GM23338 (cell line): ENCODE measurements around the gene LCMT1. TPM values are rescaled to one million over a fixed set of nuclear protein-coding genes. Genes with fewer than 3 reads are reported as not detected.

Source experiments
- ATAC-seq: fragments of 200-7000 bp; cut with Tn5 transposase; 3 replicates; pipeline ENCODE4 v1.9.1; 2020
- DNase-seq: peaks from one replicate; pipeline ENCODE4 v3.0.0-alpha.2; 2015; ENCODE audit warnings: low spot score
- H2AFZ ChIP-seq: fragments of 200-600 bp; sonication (generic); 2 replicates; pipeline ENCODE4 v1.8.0; 2016; ENCODE audit warnings: antibody characterized with exemption, mild to moderate bottlenecking, moderate library complexity
- H3F3A ChIP-seq: fragments of 200-600 bp; sonication (generic); replicated peaks from 2 replicates; pipeline ENCODE4 v1.8.0; 2017; ENCODE audit warnings: antibody characterized with exemption, mixed run types, low read depth
- H3K27ac ChIP-seq: fragments of 200-600 bp; sonication (generic); 2 replicates; pipeline ENCODE4 v1.6.1; 2016; ENCODE audit warnings: low read depth
- H3K27me3 ChIP-seq: fragments of 200-600 bp; sonication (generic); 2 replicates; pipeline ENCODE4 v1.8.0; 2016; ENCODE audit warnings: mild to moderate bottlenecking, mixed run types, moderate library complexity; ENCODE audit not compliant: insufficient read depth
- H3K36me3 ChIP-seq: fragments of 200-600 bp; sonication (generic); 2 replicates; pipeline ENCODE4 v1.8.0; 2016; ENCODE audit warnings: mild to moderate bottlenecking; ENCODE audit not compliant: insufficient read depth
- H3K4me1 ChIP-seq: fragments of 200-600 bp; sonication (generic); 2 replicates; pipeline ENCODE4 v1.8.0; 2016; ENCODE audit warnings: mild to moderate bottlenecking, moderate library complexity; ENCODE audit not compliant: insufficient read depth
- H3K4me2 ChIP-seq: fragments of 200-600 bp; sonication (generic); 2 replicates; pipeline ENCODE4 v1.7.1; 2017; ENCODE audit warnings: mixed run types
- H3K4me3 ChIP-seq: fragments of 200-600 bp; sonication (generic); 2 replicates; pipeline ENCODE4 v1.6.1; 2016; ENCODE audit warnings: mixed run types
- H3K79me2 ChIP-seq: fragments of 200-600 bp; sonication (generic); replicated peaks from 2 replicates; pipeline ENCODE4 v1.8.0; 2017; ENCODE audit warnings: mild to moderate bottlenecking; ENCODE audit not compliant: insufficient read depth
- H3K9me2 ChIP-seq: fragments of 200-600 bp; sonication (generic); 2 replicates; pipeline ENCODE4 v1.8.0; 2017; ENCODE audit not compliant: insufficient read depth
- H4K20me1 ChIP-seq: fragments of 200-600 bp; sonication (generic); replicated peaks from 2 replicates; pipeline ENCODE4 v1.8.0; 2017; ENCODE audit warnings: mild to moderate bottlenecking; ENCODE audit not compliant: insufficient read depth
- H3K27ac Mint-ChIP-seq: 2 replicates; pipeline ENCODE4 v1.8.0; 2020; ENCODE audit warnings: inconsistent platforms, mild to moderate bottlenecking, moderate library complexity, mixed read lengths
- H3K27me3 Mint-ChIP-seq: 3 replicates; pipeline ENCODE4 v1.8.0; 2022; ENCODE audit warnings: low read depth, mild to moderate bottlenecking, moderate library complexity, mixed read lengths, inconsistent platforms; ENCODE audit not compliant: insufficient read depth, poor library complexity
- H3K36me3 Mint-ChIP-seq: 3 replicates; pipeline ENCODE4 v1.8.0; 2021; ENCODE audit warnings: low read depth, mild to moderate bottlenecking, inconsistent platforms, moderate library complexity, mixed read lengths
- H3K4me1 Mint-ChIP-seq: 3 replicates; pipeline ENCODE4 v1.8.0; 2020; ENCODE audit warnings: mild to moderate bottlenecking, inconsistent platforms, mixed read lengths
- H3K4me3 Mint-ChIP-seq: 3 replicates; pipeline ENCODE4 v1.8.0; 2021; ENCODE audit warnings: moderate library complexity, mild to moderate bottlenecking, inconsistent platforms, mixed read lengths
- H3K9me3 Mint-ChIP-seq: 3 replicates; pipeline ENCODE4 v1.8.0; 2020; ENCODE audit warnings: moderate library complexity, mild to moderate bottlenecking, inconsistent platforms, mixed read lengths
- CREB1 ChIP-seq: fragments of 250-450 bp; sonication (Bioruptor Pico); IDR thresholded peaks from 2 replicates; pipeline ENCODE4 v1.5.0; 2020; ENCODE audit warnings: low read depth, mild to moderate bottlenecking, moderate library complexity
- CTCF ChIP-seq, 2 experiments: fragments of 200-600 bp in 1 of 2; sonication (generic) in 1 of 2; conservative IDR thresholded peaks; 2 replicates each; pipeline versions ENCODE4 v1.5.1 to v1.6.1; 2016 to 2017; ENCODE audit warnings: antibody characterized with exemption in 2 of 2, low read depth in 2 of 2, mild to moderate bottlenecking in 2 of 2, moderate library complexity in 1 of 2
- EZH2phosphoT487 ChIP-seq: fragments of 200-600 bp; sonication (generic); IDR thresholded peaks from one replicate; pipeline ENCODE4 v1.8.1; 2018; ENCODE audit warnings: antibody characterized with exemption; ENCODE audit not compliant: unreplicated experiment
- NANOG ChIP-seq: IDR thresholded peaks from 2 replicates; pipeline ENCODE4 v1.6.1; 2016; ENCODE audit warnings: antibody characterized with exemption, borderline replicate concordance
- POLR2AphosphoS5 ChIP-seq: IDR thresholded peaks from 2 replicates; pipeline ENCODE4 v1.6.1; 2016; ENCODE audit warnings: antibody characterized with exemption, low read depth
- STAT1 ChIP-seq: IDR thresholded peaks from one replicate; pipeline ENCODE4 v1.6.1; 2016; ENCODE audit warnings: antibody characterized with exemption; ENCODE audit not compliant: unreplicated experiment
- ZNF331 ChIP-seq: fragments of 250-450 bp; sonication (Bioruptor Pico); IDR thresholded peaks from 2 replicates; pipeline ENCODE4 v1.5.0; 2020; ENCODE audit warnings: low read depth, mild to moderate bottlenecking, moderate library complexity
- polyA plus RNA-seq: library from polyadenylated mRNA; unstranded; fragments of >200 nt; fragmentation: Nextera tagmentation; extraction: Ambion mirVana; gene quantifications from 2 replicates; pipeline ENCODE4 v1.2.1, GENCODE V29; 2016
- total RNA-seq: library from RNA; depleted of rRNA; stranded (reverse); fragments of >200 nt; shearing (Covaris generic); gene quantifications from 2 replicates; pipeline ENCODE4 v1.2.3, GENCODE V29; 2014
- TF ChIP-seq, protein P1 (sequence below): fragments of 250-450 bp; sonication (Bioruptor Pico); IDR thresholded peaks from 2 replicates; pipeline ENCODE4 v1.5.0; 2020; ENCODE audit warnings: mild to moderate bottlenecking, moderate library complexity

LCMT1 gene
- total and polyA plus RNA-seq, 2 experiments from 2014 or later, result 56.2 to 84.6 TPM

- peak overlapping the region; percentile 100 for H2AFZ ChIP-seq
- ATAC-seq (peak; percentile 96), DNase-seq (peak; percentile 88)
- no peak overlapping the region for H3K27ac Mint-ChIP-seq
- peak overlapping the region; percentile 84 for H3K4me3 Mint-ChIP-seq
- TF ChIP-seq POLR2AphosphoS5 (peak; percentile 79), CREB1 (CRISPR knock-in tag) (peak; percentile 55; the same call in 1 of the 2 replicates), CTCF (conservative IDR thresholded peaks at IDR 0.05; ENCODE audit: low read depth in 2 of 2) (no peak)
- H3K36me3 Mint-ChIP-seq, result no peaks in the 10 kb centered on the region
- 0 out of 2 replicates have a peak, but pooled peaks cover 13% of the 10 kb centered on the region for H3K9me2 ChIP-seq
- peak overlapping the region; percentile 90 for H3K4me3 ChIP-seq
- H3K27me3 Mint-ChIP-seq, result peaks cover 14% of the 10 kb centered on the region
- H3K4me1 ChIP-seq, result no peaks in the 10 kb centered on the region; the same call in 1 of the 2 replicates
- no peaks in the 10 kb centered on the region for H3F3A ChIP-seq
- peaks cover 7% of the 10 kb centered on the region; the same call in 2 of the 3 replicates for H3K4me1 Mint-ChIP-seq
- H3K4me2 ChIP-seq, result peak overlapping the region; percentile 98
- H4K20me1 ChIP-seq, result no peaks in the 10 kb centered on the region
- H3K79me2 ChIP-seq, result no peaks in the 10 kb centered on the region
- peaks cover 12% of the 10 kb centered on the region for H3K27me3 ChIP-seq
- H3K36me3 ChIP-seq, result no peaks in the 10 kb centered on the region
- no peak overlapping the region for H3K27ac ChIP-seq
- H3K9me3 Mint-ChIP-seq, result no peaks in the 10 kb centered on the region
Observed at GRCh38 chr16:25066747-25067631, 44.6 kb upstream of the LCMT1 start.

GRCh38 chr16:25073854-25074253 lies 37.7 kb upstream of the LCMT1 start:
- Histone ChIP-seq H3K4me2 (no peak overlapping the region), H3K4me3 (no peak overlapping the region), H4K20me1 (no peaks in the 10 kb centered on the region), H3K9me2 (0 out of 2 replicates have a peak, but pooled peaks cover 3% of the 10 kb centered on the region), H3F3A (no peaks in the 10 kb centered on the region), H3K27me3 (no peaks in the 10 kb centered on the region), H3K79me2 (no peaks in the 10 kb centered on the region), H3K4me1 (no peaks in the 10 kb centered on the region), H3K27ac (no peak overlapping the region), H3K36me3 (no peaks in the 10 kb centered on the region), H2AFZ (no peak overlapping the region)
- ATAC-seq (no peak), DNase-seq (no peak)
- Mint-ChIP-seq H3K27ac (no peak overlapping the region), H3K4me3 (no peak overlapping the region), H3K9me3 (peaks cover 3% of the 10 kb centered on the region; the same call in 2 of the 3 replicates), H3K4me1 (no peaks in the 10 kb centered on the region), H3K36me3 (no peaks in the 10 kb centered on the region), H3K27me3 (no peaks in the 10 kb centered on the region)
- TF ChIP-seq ZNF331 (no peak), EZH2phosphoT487 (no peak), STAT1 (no peak), CTCF (conservative IDR thresholded peaks at IDR 0.05; ENCODE audit: low read depth in 2 of 2) (no peak), NANOG (no peak)
- TF ChIP-seq, protein P1, sequence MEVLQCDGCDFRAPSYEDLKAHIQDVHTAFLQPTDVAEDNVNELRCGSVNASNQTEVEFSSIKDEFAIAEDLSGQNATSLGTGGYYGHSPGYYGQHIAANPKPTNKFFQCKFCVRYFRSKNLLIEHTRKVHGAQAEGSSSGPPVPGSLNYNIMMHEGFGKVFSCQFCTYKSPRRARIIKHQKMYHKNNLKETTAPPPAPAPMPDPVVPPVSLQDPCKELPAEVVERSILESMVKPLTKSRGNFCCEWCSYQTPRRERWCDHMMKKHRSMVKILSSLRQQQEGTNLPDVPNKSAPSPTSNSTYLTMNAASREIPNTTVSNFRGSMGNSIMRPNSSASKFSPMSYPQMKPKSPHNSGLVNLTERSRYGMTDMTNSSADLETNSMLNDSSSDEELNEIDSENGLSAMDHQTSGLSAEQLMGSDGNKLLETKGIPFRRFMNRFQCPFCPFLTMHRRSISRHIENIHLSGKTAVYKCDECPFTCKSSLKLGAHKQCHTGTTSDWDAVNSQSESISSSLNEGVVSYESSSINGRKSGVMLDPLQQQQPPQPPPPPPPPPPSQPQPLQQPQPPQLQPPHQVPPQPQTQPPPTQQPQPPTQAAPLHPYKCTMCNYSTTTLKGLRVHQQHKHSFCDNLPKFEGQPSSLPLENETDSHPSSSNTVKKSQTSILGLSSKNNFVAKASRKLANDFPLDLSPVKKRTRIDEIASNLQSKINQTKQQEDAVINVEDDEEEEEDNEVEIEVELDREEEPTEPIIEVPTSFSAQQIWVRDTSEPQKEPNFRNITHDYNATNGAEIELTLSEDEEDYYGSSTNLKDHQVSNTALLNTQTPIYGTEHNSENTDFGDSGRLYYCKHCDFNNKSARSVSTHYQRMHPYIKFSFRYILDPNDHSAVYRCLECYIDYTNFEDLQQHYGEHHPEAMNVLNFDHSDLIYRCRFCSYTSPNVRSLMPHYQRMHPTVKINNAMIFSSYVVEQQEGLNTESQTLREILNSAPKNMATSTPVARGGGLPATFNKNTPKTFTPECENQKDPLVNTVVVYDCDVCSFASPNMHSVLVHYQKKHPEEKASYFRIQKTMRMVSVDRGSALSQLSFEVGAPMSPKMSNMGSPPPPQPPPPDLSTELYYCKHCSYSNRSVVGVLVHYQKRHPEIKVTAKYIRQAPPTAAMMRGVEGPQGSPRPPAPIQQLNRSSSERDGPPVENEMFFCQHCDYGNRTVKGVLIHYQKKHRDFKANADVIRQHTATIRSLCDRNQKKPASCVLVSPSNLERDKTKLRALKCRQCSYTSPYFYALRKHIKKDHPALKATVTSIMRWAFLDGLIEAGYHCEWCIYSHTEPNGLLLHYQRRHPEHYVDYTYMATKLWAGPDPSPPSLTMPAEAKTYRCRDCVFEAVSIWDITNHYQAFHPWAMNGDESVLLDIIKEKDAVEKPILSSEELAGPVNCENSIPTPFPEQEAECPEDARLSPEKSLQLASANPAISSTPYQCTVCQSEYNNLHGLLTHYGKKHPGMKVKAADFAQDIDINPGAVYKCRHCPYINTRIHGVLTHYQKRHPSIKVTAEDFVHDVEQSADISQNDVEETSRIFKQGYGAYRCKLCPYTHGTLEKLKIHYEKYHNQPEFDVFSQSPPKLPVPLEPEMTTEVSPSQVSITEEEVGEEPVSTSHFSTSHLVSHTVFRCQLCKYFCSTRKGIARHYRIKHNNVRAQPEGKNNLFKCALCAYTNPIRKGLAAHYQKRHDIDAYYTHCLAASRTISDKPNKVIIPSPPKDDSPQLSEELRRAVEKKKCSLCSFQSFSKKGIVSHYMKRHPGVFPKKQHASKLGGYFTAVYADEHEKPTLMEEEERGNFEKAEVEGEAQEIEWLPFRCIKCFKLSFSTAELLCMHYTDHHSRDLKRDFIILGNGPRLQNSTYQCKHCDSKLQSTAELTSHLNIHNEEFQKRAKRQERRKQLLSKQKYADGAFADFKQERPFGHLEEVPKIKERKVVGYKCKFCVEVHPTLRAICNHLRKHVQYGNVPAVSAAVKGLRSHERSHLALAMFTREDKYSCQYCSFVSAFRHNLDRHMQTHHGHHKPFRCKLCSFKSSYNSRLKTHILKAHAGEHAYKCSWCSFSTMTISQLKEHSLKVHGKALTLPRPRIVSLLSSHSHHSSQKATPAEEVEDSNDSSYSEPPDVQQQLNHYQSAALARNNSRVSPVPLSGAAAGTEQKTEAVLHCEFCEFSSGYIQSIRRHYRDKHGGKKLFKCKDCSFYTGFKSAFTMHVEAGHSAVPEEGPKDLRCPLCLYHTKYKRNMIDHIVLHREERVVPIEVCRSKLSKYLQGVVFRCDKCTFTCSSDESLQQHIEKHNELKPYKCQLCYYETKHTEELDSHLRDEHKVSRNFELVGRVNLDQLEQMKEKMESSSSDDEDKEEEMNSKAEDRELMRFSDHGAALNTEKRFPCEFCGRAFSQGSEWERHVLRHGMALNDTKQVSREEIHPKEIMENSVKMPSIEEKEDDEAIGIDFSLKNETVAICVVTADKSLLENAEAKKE (CRISPR knock-in tag), result no peak
